ENCODE measurements around the gene MECP2.

DNA sequence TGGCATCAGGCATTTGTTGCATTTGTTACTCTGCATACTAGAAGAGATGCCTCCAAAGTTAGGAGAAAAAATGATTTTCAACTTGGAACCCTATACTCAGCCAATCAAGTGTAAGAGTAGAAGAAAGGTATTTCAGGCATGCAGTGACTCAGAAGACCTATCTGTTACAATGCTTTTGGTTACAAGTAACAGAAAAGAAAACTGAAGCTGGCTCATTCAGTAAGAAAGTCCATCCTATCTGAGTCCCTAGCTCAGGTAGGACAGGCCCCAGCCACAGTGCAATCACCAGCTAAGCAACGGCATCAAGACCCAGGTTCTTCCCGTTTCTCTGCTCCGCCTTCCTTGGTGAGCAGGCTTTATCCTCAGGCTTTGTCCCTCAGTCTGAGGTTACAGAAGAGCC, 23.3 kb downstream of the MECP2 start:
- TF ChIP-seq, protein P1, sequence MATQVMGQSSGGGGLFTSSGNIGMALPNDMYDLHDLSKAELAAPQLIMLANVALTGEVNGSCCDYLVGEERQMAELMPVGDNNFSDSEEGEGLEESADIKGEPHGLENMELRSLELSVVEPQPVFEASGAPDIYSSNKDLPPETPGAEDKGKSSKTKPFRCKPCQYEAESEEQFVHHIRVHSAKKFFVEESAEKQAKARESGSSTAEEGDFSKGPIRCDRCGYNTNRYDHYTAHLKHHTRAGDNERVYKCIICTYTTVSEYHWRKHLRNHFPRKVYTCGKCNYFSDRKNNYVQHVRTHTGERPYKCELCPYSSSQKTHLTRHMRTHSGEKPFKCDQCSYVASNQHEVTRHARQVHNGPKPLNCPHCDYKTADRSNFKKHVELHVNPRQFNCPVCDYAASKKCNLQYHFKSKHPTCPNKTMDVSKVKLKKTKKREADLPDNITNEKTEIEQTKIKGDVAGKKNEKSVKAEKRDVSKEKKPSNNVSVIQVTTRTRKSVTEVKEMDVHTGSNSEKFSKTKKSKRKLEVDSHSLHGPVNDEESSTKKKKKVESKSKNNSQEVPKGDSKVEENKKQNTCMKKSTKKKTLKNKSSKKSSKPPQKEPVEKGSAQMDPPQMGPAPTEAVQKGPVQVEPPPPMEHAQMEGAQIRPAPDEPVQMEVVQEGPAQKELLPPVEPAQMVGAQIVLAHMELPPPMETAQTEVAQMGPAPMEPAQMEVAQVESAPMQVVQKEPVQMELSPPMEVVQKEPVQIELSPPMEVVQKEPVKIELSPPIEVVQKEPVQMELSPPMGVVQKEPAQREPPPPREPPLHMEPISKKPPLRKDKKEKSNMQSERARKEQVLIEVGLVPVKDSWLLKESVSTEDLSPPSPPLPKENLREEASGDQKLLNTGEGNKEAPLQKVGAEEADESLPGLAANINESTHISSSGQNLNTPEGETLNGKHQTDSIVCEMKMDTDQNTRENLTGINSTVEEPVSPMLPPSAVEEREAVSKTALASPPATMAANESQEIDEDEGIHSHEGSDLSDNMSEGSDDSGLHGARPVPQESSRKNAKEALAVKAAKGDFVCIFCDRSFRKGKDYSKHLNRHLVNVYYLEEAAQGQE (IDR thresholded peaks at IDR 0.05; ENCODE audit: insufficient read depth in 1 of 2, low read depth in 2 of 2, low read length in 2 of 2), result no peak
- TF ChIP-seq POLR2AphosphoS5 (IDR thresholded peaks at IDR 0.05; ENCODE audit: low read depth, low read length) (no peak), TAF1 (IDR thresholded peaks at IDR 0.05; ENCODE audit: borderline replicate concordance, insufficient read depth, low read length) (no peak), FOXP2 (optimal IDR thresholded peaks at IDR 0.05; ENCODE audit: borderline replicate concordance, extremely low read depth, extremely low read length, insufficient read depth) (no peak), SIN3A (IDR thresholded peaks at IDR 0.05; ENCODE audit: borderline replicate concordance, insufficient read depth, low read length) (no peak)

Measured in PFSK-1 (cell line).